Natural killer cell (primary cell): ENCODE data around the gene TNXB. TPM values are rescaled to one million over a fixed set of nuclear protein-coding genes. Genes with fewer than 3 reads are reported as not detected.

Experiments
- ATAC-seq, 3 donors: fragments of 150-1000 bp in 2 of 3; fragments of 200-7000 bp in 1 of 3; cut with Tn5 transposase; 1 replicate in 1 of 3; 2 replicates in 2 of 3; pipeline ENCODE4 v1.10.0; 2021; ENCODE audit warnings: mild to moderate bottlenecking in 2 of 3, moderate library complexity in 2 of 3
- DNase-seq, 2 donors: peaks; one replicate each; pipeline versions ENCODE4 v3.0.0 to v3.0.0-alpha.2; 2013 to 2021; ENCODE audit warnings: mixed read lengths in 1 of 2
- H3K27ac ChIP-seq: one replicate; pipeline ENCODE4 v1.5.1; 2013; ENCODE audit warnings: mild to moderate bottlenecking, low read length
- H3K27me3 ChIP-seq: one replicate; pipeline ENCODE4 v1.6.1; 2013; ENCODE audit warnings: low read length; ENCODE audit not compliant: control insufficient read depth, insufficient read depth
- H3K36me3 ChIP-seq: one replicate; pipeline ENCODE4 v1.6.1; 2013; ENCODE audit warnings: low read length; ENCODE audit not compliant: control insufficient read depth, insufficient read depth
- H3K4me1 ChIP-seq: one replicate; pipeline ENCODE4 v1.6.1; 2013; ENCODE audit warnings: low read length; ENCODE audit not compliant: control insufficient read depth, insufficient read depth
- H3K4me3 ChIP-seq: one replicate; pipeline ENCODE4 v1.5.1; 2013; ENCODE audit warnings: low read length
- H3K9me3 ChIP-seq: one replicate; pipeline ENCODE4 v1.6.1; 2013; ENCODE audit warnings: low read length; ENCODE audit not compliant: control insufficient read depth, insufficient read depth
- H3K27ac Mint-ChIP-seq, 2 donors: one replicate each; pipeline ENCODE4 v1.8.0; 2022; ENCODE audit warnings: mild to moderate bottlenecking in 2 of 2, mixed read lengths in 2 of 2, moderate library complexity in 1 of 2
- H3K27me3 Mint-ChIP-seq, 2 donors: one replicate each; pipeline ENCODE4 v1.8.0; 2022; ENCODE audit warnings: low read depth in 2 of 2, mixed read lengths in 2 of 2
- H3K36me3 Mint-ChIP-seq: one replicate; pipeline ENCODE4 v1.8.0; 2022; ENCODE audit warnings: mixed read lengths
- H3K4me1 Mint-ChIP-seq, 2 donors: one replicate each; pipeline ENCODE4 v1.8.0; 2022; ENCODE audit warnings: mixed read lengths in 2 of 2
- H3K4me3 Mint-ChIP-seq: one replicate; pipeline ENCODE4 v1.8.0; 2022; ENCODE audit warnings: mild to moderate bottlenecking, moderate library complexity, mixed read lengths
- H3K9me3 Mint-ChIP-seq, 2 donors: one replicate each; pipeline ENCODE4 v1.8.0; 2022; ENCODE audit warnings: mixed read lengths in 2 of 2
- CTCF ChIP-seq: fragments of 200-600 bp; IDR thresholded peaks from one replicate; pipeline ENCODE4 v1.8.0; 2022; ENCODE audit warnings: antibody characterized with exemption
- whole genome bisulfite sequencing: methylation state at CpG from one replicate; pipeline ENCODE4 v1.1.7; 2013; ENCODE audit warnings: missing lambda C conversion rate; ENCODE audit not compliant: insufficient coverage; 5-methylcytosine and 5-hydroxymethylcytosine counted together
- intact Hi-C: fragments of 100-400 bp; cut with micrococcal nuclease; formaldehyde crosslinking; loops from one replicate; pipeline ENCODE4 v1.14.2; 2022
- total RNA-seq, 4 donors: library from RNA; stranded (reverse); fragments of 120-200 nt in 1 of 4; gene quantifications; one replicate each; pipeline versions ENCODE4 v1.2.3 to v1.2.4, GENCODE V29; 2013 to 2022

TNXB gene
- total RNA-seq, 3 donors from 2014 or later (not counting 1 experiment from before 2014, with no cell fraction given) = 11.7 to 15.2 (median 13.5) TPM

DNA sequence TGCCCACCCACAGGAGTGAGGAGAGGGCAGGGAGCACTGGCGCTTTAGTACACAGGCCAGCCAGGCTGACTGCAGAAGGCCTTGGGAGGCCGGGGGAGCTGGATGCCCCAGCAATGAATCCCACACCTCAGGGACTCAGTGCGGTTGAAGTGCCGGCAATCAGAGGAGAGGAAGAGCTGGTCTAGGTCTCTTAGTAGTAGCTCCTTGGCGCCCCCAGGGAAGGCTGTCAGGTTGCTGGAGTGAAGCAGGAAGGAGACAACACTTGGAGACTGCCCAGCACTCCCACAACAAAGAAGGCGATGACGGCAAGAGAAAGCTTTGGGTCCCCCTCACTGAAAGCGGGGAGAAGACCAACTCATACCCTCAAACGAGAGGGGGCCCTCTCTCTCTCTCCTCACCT lies 8.3 kb upstream of the TNXB start:
- no peaks in the 10 kb centered on the region for H3K9me3 Mint-ChIP-seq
- Histone ChIP-seq H3K4me3 (no peak overlapping the region), H3K4me1 (no peaks in the 10 kb centered on the region), H3K36me3 (peaks cover 55% of the 10 kb centered on the region), H3K9me3 (no peaks in the 10 kb centered on the region), H3K27ac (no peak overlapping the region), H3K27me3 (no peaks in the 10 kb centered on the region)
- no peaks in the 10 kb centered on the region for H3K36me3 Mint-ChIP-seq
- no peak overlapping the region for H3K27ac Mint-ChIP-seq
- H3K4me1 Mint-ChIP-seq = peaks cover 0 to 27% of the 10 kb centered on the region in 2 donors
- ATAC-seq = no peak
- no peak for TF ChIP-seq CTCF
- intact Hi-C loops = no loop called here
- no peak for DNase-seq
- no peak overlapping the region for H3K4me3 Mint-ChIP-seq
- H3K27me3 Mint-ChIP-seq = no peaks in the 10 kb centered on the region
- 94% methylated on average over 9 of the region's 9 CpGs for WGBS

DNA sequence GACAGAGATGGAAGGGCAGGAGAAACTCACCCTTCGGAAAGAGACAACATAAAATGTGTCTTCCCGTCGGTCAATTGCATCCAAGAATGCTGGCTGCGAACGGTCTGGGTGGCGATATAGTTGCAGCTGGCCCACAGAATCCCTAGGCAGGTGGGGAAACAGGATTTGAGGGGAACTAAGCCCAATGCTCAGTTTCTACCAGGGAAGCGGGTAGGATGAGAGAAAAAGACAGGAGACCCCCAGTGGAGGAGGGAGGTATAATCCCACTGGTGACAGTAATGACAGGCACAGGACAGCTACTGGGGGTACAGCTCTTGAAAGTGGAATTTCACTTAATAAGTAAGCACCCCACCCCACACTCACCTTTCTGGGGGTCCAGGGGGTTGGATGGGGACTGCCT lies 7.5 kb upstream of the TNXB start:
- intact Hi-C loops = no loop called here

DNA sequence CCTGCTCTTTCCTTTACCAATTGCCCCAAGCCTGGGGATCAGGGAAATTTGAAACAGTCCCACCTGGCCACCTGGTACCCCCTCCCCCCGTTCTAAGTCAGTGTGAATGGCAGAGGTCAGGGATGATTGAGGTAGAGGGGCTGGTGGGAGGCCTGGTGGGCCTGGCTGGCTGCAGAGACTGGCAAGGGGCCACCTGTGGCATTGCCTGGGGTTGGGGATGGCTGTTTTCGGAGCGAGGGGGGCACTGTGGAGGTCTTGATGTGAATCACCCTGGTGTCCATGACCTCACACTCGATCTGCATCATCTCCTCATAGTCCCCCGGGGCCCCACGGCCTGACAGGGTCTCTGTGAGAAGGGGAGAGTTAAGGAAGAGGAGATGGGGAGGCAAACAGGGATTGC lies 6.5 kb upstream of the TNXB start:
- ATAC-seq = no peak
- Histone ChIP-seq H3K27ac (no peak overlapping the region), H3K4me3 (no peak overlapping the region), H3K27me3 (no peaks in the 10 kb centered on the region), H3K9me3 (no peaks in the 10 kb centered on the region), H3K36me3 (peaks cover 40% of the 10 kb centered on the region), H3K4me1 (no peaks in the 10 kb centered on the region)
- WGBS = 98% methylated on average over 6 of the region's 6 CpGs
- intact Hi-C loops = no loop called here
- no peak overlapping the region for H3K27ac Mint-ChIP-seq
- no peak overlapping the region for H3K4me3 Mint-ChIP-seq
- no peaks in the 10 kb centered on the region for H3K36me3 Mint-ChIP-seq
- no peaks in the 10 kb centered on the region for H3K9me3 Mint-ChIP-seq
- no peaks in the 10 kb centered on the region for H3K27me3 Mint-ChIP-seq
- peaks cover 0 to 24% of the 10 kb centered on the region in 2 donors for H3K4me1 Mint-ChIP-seq
- TF ChIP-seq CTCF = no peak
- DNase-seq = no peak

More for the DNA sequence above, 7.5 kb upstream of the TNXB start:
- no peak for ATAC-seq
- no peaks in the 10 kb centered on the region for H3K27me3 ChIP-seq
- H3K27me3 Mint-ChIP-seq = no peaks in the 10 kb centered on the region
- peak in 1 of 2 donors; percentile 38 for DNase-seq
- no peaks in the 10 kb centered on the region for H3K9me3 Mint-ChIP-seq
- H3K36me3 Mint-ChIP-seq = no peaks in the 10 kb centered on the region
- TF ChIP-seq CTCF = no peak
- H3K4me3 Mint-ChIP-seq = no peak overlapping the region
- H3K27ac Mint-ChIP-seq = no peak overlapping the region
- H3K4me1 ChIP-seq = no peaks in the 10 kb centered on the region
- no peak overlapping the region for H3K4me3 ChIP-seq
- H3K36me3 ChIP-seq = peaks cover 49% of the 10 kb centered on the region
- no peak overlapping the region for H3K27ac ChIP-seq
- no peaks in the 10 kb centered on the region for H3K9me3 ChIP-seq
- WGBS = 95% methylated on average over 7 of the region's 7 CpGs
- peaks cover 0 to 24% of the 10 kb centered on the region in 2 donors for H3K4me1 Mint-ChIP-seq

DNA sequence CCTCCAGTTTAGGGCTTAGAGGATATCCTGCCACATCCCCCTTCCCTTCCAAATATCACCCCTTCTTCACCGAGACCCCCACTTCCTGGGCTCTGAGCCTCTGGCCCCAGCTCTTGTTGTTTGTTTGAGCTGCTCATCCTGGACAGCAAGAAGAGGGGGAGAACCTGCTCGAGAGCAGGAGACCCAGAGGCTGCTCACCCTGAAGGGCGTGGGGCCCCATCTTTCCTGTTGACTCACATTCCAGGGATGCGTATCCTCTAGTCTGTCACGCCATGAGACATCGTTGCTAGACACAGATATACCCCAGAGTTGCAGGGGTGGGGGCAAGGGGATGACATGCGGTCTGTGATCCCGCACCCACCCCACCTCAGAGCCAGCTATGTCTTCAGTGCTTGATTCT lies 5.7 kb upstream of the TNXB start:
- DNase-seq (no peak), ATAC-seq (no peak)
- Mint-ChIP-seq H3K36me3 (no peaks in the 10 kb centered on the region), H3K4me3 (no peak overlapping the region), H3K9me3 (no peaks in the 10 kb centered on the region), H3K27ac (peak overlapping the region in 1 of 2 donors; percentile 48), H3K27me3 (no peaks in the 10 kb centered on the region), H3K4me1 (peaks cover 0 to 27% of the 10 kb centered on the region in 2 donors)
- WGBS = 88% methylated on average over 8 of the region's 8 CpGs
- intact Hi-C loops = no loop called here
- H3K36me3 ChIP-seq = peaks cover 37% of the 10 kb centered on the region
- no peak for TF ChIP-seq CTCF
- H3K9me3 ChIP-seq = no peaks in the 10 kb centered on the region
- H3K4me1 ChIP-seq = no peaks in the 10 kb centered on the region
- no peaks in the 10 kb centered on the region for H3K27me3 ChIP-seq
- no peak overlapping the region for H3K4me3 ChIP-seq
- H3K27ac ChIP-seq = no peak overlapping the region
